SK-N-MC (cell line): Measurements from ENCODE around the gene C4orf51.

Source experiments
- DNase-seq: peaks from one replicate; pipeline ENCODE4 v3.0.0-alpha.2; 2011; ENCODE audit warnings: low read depth, low spot score
- H3K27ac ChIP-seq: fragments of 200-600 bp; sonication (generic); 2 replicates; pipeline ENCODE4 v1.5.1; 2016; ENCODE audit warnings: mixed run types
- H3K36me3 ChIP-seq: fragments of 200-600 bp; sonication (generic); 2 replicates; pipeline ENCODE4 v1.6.1; 2017; ENCODE audit warnings: antibody characterized with exemption, low read length, mixed read lengths; ENCODE audit not compliant: insufficient read depth
- H3K4me3 ChIP-seq: fragments of 200-600 bp; sonication (generic); 2 replicates; pipeline ENCODE4 v1.5.1; 2016
- H3K9ac ChIP-seq: fragments of 200-600 bp; sonication (generic); 2 replicates; pipeline ENCODE4 v1.8.0; 2017; ENCODE audit warnings: mixed run types, mixed read lengths; ENCODE audit not compliant: insufficient read length
- H3K9me3 ChIP-seq: fragments of 200-600 bp; sonication (generic); 2 replicates; pipeline ENCODE4 v1.6.1; 2017; ENCODE audit warnings: low read depth, mild to moderate bottlenecking, antibody characterized with exemption, low read length, moderate library complexity, mixed read lengths
- EZH2 ChIP-seq: fragments of 200-600 bp; sonication (generic); IDR thresholded peaks from one replicate; pipeline ENCODE4 v1.6.1; 2017; ENCODE audit warnings: antibody characterized with exemption
- FOXP2 ChIP-seq: optimal IDR thresholded peaks from 2 replicates; pipeline ENCODE3; 2011; ENCODE audit warnings: mild to moderate bottlenecking, moderate library complexity; ENCODE audit not compliant: insufficient read depth; ENCODE audit errors: extremely low read length, control extremely low read depth
- POLR2AphosphoS5 ChIP-seq: IDR thresholded peaks from 2 replicates; pipeline ENCODE4 v1.6.1; 2012; ENCODE audit warnings: mild to moderate bottlenecking, low read depth, low read length, borderline replicate concordance

Gene C4orf51

GRCh38 chr4:145770124-145770523, 90.2 kb downstream of the C4orf51 start:
- H3K36me3 ChIP-seq: peaks cover 43% of the 10 kb centered on the region
- no peaks in the 10 kb centered on the region for H3K9me3 ChIP-seq
- H3K9ac ChIP-seq: no peak overlapping the region
- no peak for DNase-seq
- TF ChIP-seq POLR2AphosphoS5 (no peak), FOXP2 (no peak), EZH2 (no peak)
- no peak overlapping the region for H3K4me3 ChIP-seq
- H3K27ac ChIP-seq: no peak overlapping the region

DNA sequence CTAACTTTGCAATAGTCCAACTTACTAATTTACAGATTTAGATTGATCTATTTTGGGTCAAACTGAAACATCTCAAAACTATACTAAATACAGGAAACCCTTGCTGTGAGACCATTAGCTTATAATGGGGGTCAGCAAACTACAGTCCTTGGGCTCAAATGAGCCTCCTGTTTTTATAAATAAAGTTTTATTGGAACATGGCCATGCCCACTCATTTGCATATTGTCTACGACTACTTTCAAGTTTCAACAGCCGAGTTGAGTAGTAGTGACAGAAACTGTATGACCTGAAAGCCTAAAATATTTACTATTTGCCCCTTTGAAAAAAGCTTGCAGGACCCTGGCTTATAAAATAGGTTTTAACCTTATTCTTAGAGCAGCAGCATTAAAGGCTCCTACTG, 92.4 kb downstream of the C4orf51 start:
- H3K27ac ChIP-seq: no peak overlapping the region
- peaks cover 27% of the 10 kb centered on the region for H3K36me3 ChIP-seq

GRCh38 chr4:145773581-145774234, 93.8 kb downstream of the C4orf51 start:
- Histone ChIP-seq H3K9me3 (no peaks in the 10 kb centered on the region), H3K36me3 (peaks cover 24% of the 10 kb centered on the region), H3K27ac (no peak overlapping the region), H3K9ac (no peak overlapping the region), H3K4me3 (no peak overlapping the region)
- DNase-seq: no peak
- TF ChIP-seq POLR2AphosphoS5 (no peak), EZH2 (no peak), FOXP2 (no peak)

More for the DNA sequence above, 92.4 kb downstream of the C4orf51 start:
- DNase-seq: no peak
- no peak overlapping the region for H3K9ac ChIP-seq
- H3K4me3 ChIP-seq: no peak overlapping the region
- no peaks in the 10 kb centered on the region for H3K9me3 ChIP-seq
- no peak for TF ChIP-seq FOXP2

DNA sequence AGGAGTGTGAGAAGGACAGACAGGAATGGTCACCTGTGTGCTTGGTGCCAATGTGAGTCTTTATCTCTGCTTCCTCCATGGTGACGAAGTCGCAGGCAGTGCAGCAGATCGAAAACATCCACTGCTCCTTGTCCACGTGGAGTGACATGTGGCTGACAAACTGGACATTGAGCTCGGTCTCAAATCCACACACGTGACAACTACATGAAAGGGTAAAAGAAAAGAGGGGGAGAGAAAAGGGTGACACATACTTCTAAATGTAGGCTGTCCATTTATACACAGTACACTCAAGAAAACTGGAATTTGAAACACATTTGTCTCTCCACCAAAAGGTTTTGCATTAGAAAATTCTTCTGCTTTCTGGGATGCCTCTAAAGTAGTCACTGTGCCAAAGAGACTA, 94.5 kb downstream of the C4orf51 start:
- no peak overlapping the region for H3K27ac ChIP-seq
- DNase-seq: no peak
- peaks cover 30% of the 10 kb centered on the region for H3K36me3 ChIP-seq
- no peak overlapping the region for H3K9ac ChIP-seq
- no peaks in the 10 kb centered on the region for H3K9me3 ChIP-seq
- no peak overlapping the region for H3K4me3 ChIP-seq
- TF ChIP-seq POLR2AphosphoS5 (no peak), FOXP2 (no peak), EZH2 (no peak)

- TF ChIP-seq POLR2AphosphoS5 (no peak), FOXP2 (no peak), EZH2 (no peak)
- H3K27ac ChIP-seq: no peak overlapping the region
- peaks cover 30% of the 10 kb centered on the region for H3K36me3 ChIP-seq
- no peak overlapping the region for H3K9ac ChIP-seq
- H3K9me3 ChIP-seq: no peaks in the 10 kb centered on the region
- H3K4me3 ChIP-seq: no peak overlapping the region
- no peak for DNase-seq
Observed at GRCh38 chr4:145775406-145775805, 95.5 kb downstream of the C4orf51 start.

DNA sequence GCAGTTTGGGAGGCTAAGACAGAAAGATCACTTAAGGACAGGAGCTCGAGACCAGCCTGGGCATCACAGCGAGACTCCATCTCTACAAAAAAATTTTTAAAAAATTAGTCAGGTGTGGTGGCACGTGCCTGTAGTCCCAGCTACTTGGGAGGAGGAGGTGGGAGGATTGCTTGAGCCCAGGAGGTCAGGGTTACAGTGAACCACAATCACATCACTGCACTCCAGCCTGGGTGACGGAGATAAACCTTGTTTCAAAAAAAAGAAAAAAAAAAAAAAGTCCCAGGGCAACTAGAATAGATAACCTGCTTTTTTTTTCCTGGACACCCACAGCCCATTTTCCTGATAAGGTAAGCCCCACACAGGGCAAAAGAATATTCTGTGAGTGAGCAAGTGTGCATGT, 96.3 kb downstream of the C4orf51 start:
- peaks cover 30% of the 10 kb centered on the region for H3K36me3 ChIP-seq
- H3K9me3 ChIP-seq: no peaks in the 10 kb centered on the region
- DNase-seq: no peak
- H3K4me3 ChIP-seq: no peak overlapping the region
- H3K9ac ChIP-seq: no peak overlapping the region
- TF ChIP-seq EZH2 (no peak), POLR2AphosphoS5 (no peak), FOXP2 (no peak)
- H3K27ac ChIP-seq: no peak overlapping the region

- no peak for DNase-seq
- H3K9me3 ChIP-seq: no peaks in the 10 kb centered on the region
- H3K36me3 ChIP-seq: peaks cover 21% of the 10 kb centered on the region
- TF ChIP-seq POLR2AphosphoS5 (no peak), EZH2 (no peak), FOXP2 (no peak)
- no peak overlapping the region for H3K27ac ChIP-seq
- H3K9ac ChIP-seq: no peak overlapping the region
- H3K4me3 ChIP-seq: no peak overlapping the region
Observed at GRCh38 chr4:145779319-145779801, 99.4 kb downstream of the C4orf51 start.

DNA sequence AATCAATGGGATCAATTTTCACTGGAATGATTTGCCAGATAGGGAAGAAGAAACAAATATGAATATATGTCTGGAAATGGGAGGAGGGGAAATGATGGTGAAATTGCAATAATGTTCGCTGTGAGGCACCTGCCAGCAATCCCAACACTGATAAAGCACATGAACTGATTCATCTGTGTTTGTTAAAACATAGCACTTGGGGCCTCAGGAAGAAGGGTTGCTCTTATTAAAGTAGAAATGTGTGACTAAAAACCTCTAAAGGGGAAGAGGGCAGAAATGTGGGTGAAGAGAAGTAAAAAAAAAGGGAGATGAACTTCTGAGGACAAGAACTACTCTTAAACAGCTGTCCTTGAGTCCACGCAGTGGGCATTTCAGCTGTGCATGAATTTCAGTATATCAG, 101.4 kb downstream of the C4orf51 start:
- peaks cover 15% of the 10 kb centered on the region for H3K36me3 ChIP-seq
- no peak overlapping the region for H3K4me3 ChIP-seq
- TF ChIP-seq EZH2: no peak
- no peak for TF ChIP-seq POLR2AphosphoS5

More for the DNA sequence above, 101.4 kb downstream of the C4orf51 start:
- DNase-seq: no peak
- Histone ChIP-seq H3K27ac (no peak overlapping the region), H3K9ac (no peak overlapping the region), H3K9me3 (no peaks in the 10 kb centered on the region)
